Panc1 (cell line): ENCODE data around the gene FTL. TPM values are rescaled to one million over a fixed set of nuclear protein-coding genes. Genes with fewer than 3 reads are reported as not detected.

Source experiments
- ATAC-seq: fragments of 200-7000 bp; cut with Tn5 transposase; 2 replicates; pipeline ENCODE4 v1.9.1; 2020; ENCODE audit warnings: mild to moderate bottlenecking, moderate library complexity
- BruUV-seq: library from RNA; stranded (reverse); fragments of 400-500 nt; replicated peaks from 2 replicates; lab custom pipeline; 2021; lab: Mats Ljungman, UMichigan
- CTCF ChIA-PET: fragments of 300-600 bp; sonication (Branson Sonifier 250); formaldehyde crosslinking; loops from one replicate; lab custom pipeline; 2022; ENCODE audit warnings: antibody characterized with exemption; lab: Charles Lee
- POLR2A ChIA-PET: fragments of 300-600 bp; sonication (Branson Sonifier 250); formaldehyde crosslinking; loops from one replicate; lab custom pipeline; 2022; ENCODE audit warnings: antibody characterized with exemption; lab: Charles Lee
- DNase-seq: peaks from one replicate; pipeline ENCODE4 v3.0.0-alpha.2; 2010; ENCODE audit warnings: low read depth, low spot score
- H3K27ac ChIP-seq: 2 replicates; pipeline ENCODE4 v1.5.1; 2011; ENCODE audit warnings: mild to moderate bottlenecking, low read length, inconsistent platforms
- H3K27me3 ChIP-seq: fragments of 200-500 bp; sonication (Bioruptor generic); 2 replicates; pipeline ENCODE4 v1.6.0; 2014; ENCODE audit warnings: low read length, inconsistent platforms; ENCODE audit not compliant: control insufficient read depth, insufficient read depth
- H3K36me3 ChIP-seq: fragments of 200-500 bp; sonication (Bioruptor generic); 2 replicates; pipeline ENCODE4 v1.5.1; 2014; ENCODE audit warnings: inconsistent platforms, mild to moderate bottlenecking, low read length, moderate library complexity; ENCODE audit not compliant: control insufficient read depth, insufficient read depth
- H3K4me1 ChIP-seq: 2 replicates; pipeline ENCODE4 v1.5.1; 2011; ENCODE audit warnings: inconsistent platforms, mild to moderate bottlenecking, low read length, moderate library complexity; ENCODE audit not compliant: control insufficient read depth, insufficient read depth
- H3K4me3 ChIP-seq, 2 experiments: 2 replicates each; pipeline ENCODE4 v1.5.1; 2011 to 2012; ENCODE audit warnings: low read depth in 2 of 2, low read length in 2 of 2, mild to moderate bottlenecking in 2 of 2, inconsistent platforms in 1 of 2, moderate library complexity in 1 of 2
- H3K9me3 ChIP-seq: fragments of 200-500 bp; sonication (Bioruptor generic); 2 replicates; pipeline ENCODE4 v1.5.1; 2014; ENCODE audit warnings: low read depth, mild to moderate bottlenecking, inconsistent platforms, low read length, moderate library complexity; ENCODE audit not compliant: control insufficient read depth, insufficient read depth
- POLR2AphosphoS5 ChIP-seq: IDR thresholded peaks from 2 replicates; pipeline ENCODE4 v1.6.1; 2012; ENCODE audit warnings: mild to moderate bottlenecking, low read depth, low read length, moderate library complexity
- REST ChIP-seq, 2 experiments: IDR thresholded peaks; 2 replicates each; pipeline ENCODE4 v1.6.1; 2011 to 2012; ENCODE audit warnings: low read depth in 2 of 2, control low read depth in 1 of 2, low read length in 1 of 2, mild to moderate bottlenecking in 1 of 2, moderate library complexity in 1 of 2; ENCODE audit not compliant: insufficient read depth in 1 of 2
- SIN3A ChIP-seq: IDR thresholded peaks from 2 replicates; pipeline ENCODE4 v1.6.1; 2012; ENCODE audit warnings: low read depth, mild to moderate bottlenecking, low read length, moderate library complexity, borderline replicate concordance; ENCODE audit not compliant: insufficient read depth
- TCF7L2 ChIP-seq: IDR thresholded peaks from 2 replicates; pipeline ENCODE4 v1.6.1; 2011; ENCODE audit warnings: mild to moderate bottlenecking, low read depth, low read length, inconsistent platforms
- in situ Hi-C: cut with HindIII; loops from 2 replicates; pipeline ENCODE4 v1.10.0; 2016; ENCODE audit warnings: low sequenced_read_pairs, low pct_unique_long_range_greater_than_20kb
- intact Hi-C: fragments of 100-400 bp; cut with micrococcal nuclease; formaldehyde crosslinking; loops from one replicate; pipeline ENCODE4 v1.10.0; 2022; ENCODE audit not compliant: unreplicated experiment
- total RNA-seq: library from RNA; stranded (reverse); gene quantifications from one replicate; pipeline ENCODE4 v1.2.1, GENCODE V29; 2021; ENCODE audit not compliant: unreplicated experiment
- TF ChIP-seq, protein P1 (sequence below): fragments of 450-650 bp; IDR thresholded peaks from 2 replicates; pipeline ENCODE4 v1.5.1; 2017; ENCODE audit warnings: mild to moderate bottlenecking

FTL gene
- total RNA-seq, 1 experiment from 2014 or later = 1,332 TPM

DNA sequence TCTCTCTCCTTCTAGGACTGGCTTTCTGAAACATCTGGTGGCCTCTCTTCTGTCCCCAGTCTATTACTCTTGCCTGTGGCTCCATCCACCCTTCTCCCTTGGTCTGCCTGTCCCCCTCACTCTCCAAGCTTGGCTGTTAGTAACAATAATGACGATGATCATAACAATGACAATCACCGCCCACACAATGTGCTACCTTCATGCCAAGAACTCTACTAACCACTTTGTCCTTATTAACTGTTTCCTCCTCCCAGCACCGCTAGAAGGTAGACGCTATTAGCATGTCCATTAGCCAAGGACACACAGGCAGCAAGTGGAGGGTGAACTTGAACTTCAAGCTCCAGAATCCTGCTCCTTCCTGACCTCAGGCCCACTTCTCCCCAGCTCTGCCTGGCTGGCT, 25.3 kb downstream of the FTL start:
- intact Hi-C loops (no loop called here), in situ Hi-C loops (no loop called here)
- no peak for TF ChIP-seq TCF7L2
- TF ChIP-seq REST (IDR thresholded peaks at IDR 0.05; ENCODE audit: insufficient read depth in 1 of 2, low read depth in 2 of 2, low read length in 1 of 2) = no peak
- TF ChIP-seq SIN3A = no peak
- TF ChIP-seq, protein P1, sequence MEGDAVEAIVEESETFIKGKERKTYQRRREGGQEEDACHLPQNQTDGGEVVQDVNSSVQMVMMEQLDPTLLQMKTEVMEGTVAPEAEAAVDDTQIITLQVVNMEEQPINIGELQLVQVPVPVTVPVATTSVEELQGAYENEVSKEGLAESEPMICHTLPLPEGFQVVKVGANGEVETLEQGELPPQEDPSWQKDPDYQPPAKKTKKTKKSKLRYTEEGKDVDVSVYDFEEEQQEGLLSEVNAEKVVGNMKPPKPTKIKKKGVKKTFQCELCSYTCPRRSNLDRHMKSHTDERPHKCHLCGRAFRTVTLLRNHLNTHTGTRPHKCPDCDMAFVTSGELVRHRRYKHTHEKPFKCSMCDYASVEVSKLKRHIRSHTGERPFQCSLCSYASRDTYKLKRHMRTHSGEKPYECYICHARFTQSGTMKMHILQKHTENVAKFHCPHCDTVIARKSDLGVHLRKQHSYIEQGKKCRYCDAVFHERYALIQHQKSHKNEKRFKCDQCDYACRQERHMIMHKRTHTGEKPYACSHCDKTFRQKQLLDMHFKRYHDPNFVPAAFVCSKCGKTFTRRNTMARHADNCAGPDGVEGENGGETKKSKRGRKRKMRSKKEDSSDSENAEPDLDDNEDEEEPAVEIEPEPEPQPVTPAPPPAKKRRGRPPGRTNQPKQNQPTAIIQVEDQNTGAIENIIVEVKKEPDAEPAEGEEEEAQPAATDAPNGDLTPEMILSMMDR = no peak
- TF ChIP-seq POLR2AphosphoS5 = no peak
- no peak overlapping the region for H3K27ac ChIP-seq
- ATAC-seq (no peak), DNase-seq (no peak)
- no peak overlapping the region for H3K4me3 ChIP-seq
- H3K4me1 ChIP-seq = no peaks in the 10 kb centered on the region
- no peaks in the 10 kb centered on the region for H3K27me3 ChIP-seq
- peaks cover 8% of the 10 kb centered on the region; the same call in 1 of the 2 replicates for H3K36me3 ChIP-seq
- CTCF ChIA-PET = no interaction called here
- H3K9me3 ChIP-seq = no peaks in the 10 kb centered on the region
- POLR2A ChIA-PET = no interaction called here
- no TSS peak for BruUV-seq

DNA sequence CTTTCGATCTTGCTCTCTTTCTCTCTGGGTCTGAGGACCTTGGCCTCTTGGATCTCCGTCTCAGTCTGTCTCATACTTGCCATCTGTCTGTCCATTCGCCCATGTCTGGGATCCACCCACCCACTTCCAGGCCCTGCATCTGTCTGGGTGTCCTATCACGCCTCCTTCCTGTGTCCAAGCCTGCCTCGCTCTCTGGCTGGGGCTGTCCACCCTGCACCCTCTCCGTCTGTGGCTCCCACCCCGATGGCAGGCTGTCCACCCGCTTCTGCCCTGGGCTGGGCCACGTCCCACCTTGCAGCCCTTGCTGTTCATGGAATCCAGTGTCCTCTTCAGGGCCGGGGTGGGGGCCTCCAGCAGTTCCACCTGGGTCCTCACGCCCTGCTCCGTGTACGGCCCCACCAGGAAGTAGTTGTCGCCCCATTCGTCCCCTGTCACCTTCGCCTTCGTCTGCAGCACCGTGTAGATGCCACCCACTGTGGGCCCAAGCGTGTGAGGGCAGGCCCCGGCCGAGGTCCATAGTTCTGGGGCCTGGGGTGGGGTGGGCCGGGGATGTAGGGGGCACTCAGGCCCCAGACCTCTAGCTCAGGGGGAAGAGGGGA, 26.0 kb downstream of the FTL start:
- Histone ChIP-seq H3K27ac (no peak overlapping the region), H3K4me1 (no peaks in the 10 kb centered on the region), H3K27me3 (no peaks in the 10 kb centered on the region), H3K36me3 (peaks cover 8% of the 10 kb centered on the region; the same call in 1 of the 2 replicates), H3K9me3 (no peaks in the 10 kb centered on the region), H3K4me3 (no peak overlapping the region)
- ChIA-PET POLR2A (no interaction called here), CTCF (no interaction called here)
- no TSS peak for BruUV-seq
- TF ChIP-seq SIN3A (no peak), REST (IDR thresholded peaks at IDR 0.05; ENCODE audit: insufficient read depth in 1 of 2, low read depth in 2 of 2, low read length in 1 of 2) (no peak), POLR2AphosphoS5 (no peak), TCF7L2 (no peak)
- TF ChIP-seq, protein P1 = no peak
- intact Hi-C loops (no loop called here), in situ Hi-C loops (no loop called here)
- no peak for DNase-seq
- no peak for ATAC-seq
